NCI-H460 (cell line): ENCODE measurements around the gene SOX1. TPM values are rescaled to one million over a fixed set of nuclear protein-coding genes. Genes with fewer than 3 reads are reported as not detected.

Experiments
- DNase-seq: peaks from one replicate; pipeline ENCODE4 v3.0.0-alpha.2; 2016; ENCODE audit warnings: low read depth; ENCODE audit errors: extremely low read depth
- total RNA-seq: library from RNA; depleted of rRNA; stranded (reverse); fragments of >200 nt; shearing (Covaris generic); gene quantifications from 2 replicates; pipeline ENCODE4 v1.2.3, GENCODE V29; 2014

SOX1 gene
- total RNA-seq, 1 experiment from 2014 or later: not detected

- no peak for DNase-seq
Measured at GRCh38 chr13:112058519-112058873, 8.5 kb upstream of the SOX1 start.

- no peak for DNase-seq
Measured at GRCh38 chr13:112058941-112059340, 8.0 kb upstream of the SOX1 start.

GRCh38 chr13:112059457-112060281, 7.3 kb upstream of the SOX1 start:
- no peak for DNase-seq

- no peak for DNase-seq
Measured at GRCh38 chr13:112060282-112060830, 6.6 kb upstream of the SOX1 start.

GRCh38 chr13:112060899-112061366, 6.0 kb upstream of the SOX1 start:
- DNase-seq: no peak

GRCh38 chr13:112061367-112062061, 5.4 kb upstream of the SOX1 start:
- no peak for DNase-seq

- no peak for DNase-seq
Measured at GRCh38 chr13:112062072-112062567, 4.8 kb upstream of the SOX1 start.

- no peak for DNase-seq
Measured at GRCh38 chr13:112062571-112063570, 4.1 kb upstream of the SOX1 start.

- no peak for DNase-seq
Measured at GRCh38 chr13:112063807-112064206, 3.1 kb upstream of the SOX1 start.

GRCh38 chr13:112064222-112064621, 2.7 kb upstream of the SOX1 start:
- no peak for DNase-seq

GRCh38 chr13:112065521-112065866, 1.5 kb upstream of the SOX1 start:
- no peak for DNase-seq

- DNase-seq: no peak
Measured at GRCh38 chr13:112065867-112066623, 904 bp upstream of the SOX1 start.

- no peak for DNase-seq
Measured at GRCh38 chr13:112066624-112067004, 335 bp upstream of the SOX1 start.

GRCh38 chr13:112067871-112068539, 1.1 kb downstream of the SOX1 start:
- no peak for DNase-seq

GRCh38 chr13:112068540-112069060, 1.7 kb downstream of the SOX1 start:
- DNase-seq: no peak

GRCh38 chr13:112069061-112069844, 2.3 kb downstream of the SOX1 start:
- DNase-seq: no peak

GRCh38 chr13:112069845-112070251, 2.9 kb downstream of the SOX1 start:
- DNase-seq: no peak

GRCh38 chr13:112071102-112071722, 4.3 kb downstream of the SOX1 start:
- DNase-seq: no peak
